ENCODE data around the gene FXR2.
"Not testable (repeated sequence)": the region's sequence is repeated elsewhere in the genome, so short reads cannot be mapped to it uniquely, and the experiment has no call there.

The FXR2 gene

GRCh38 chr17:7614425-7615264, at the start of gene FXR2:
FXR2 (minus strand) TSS chr17:7614897; CDS start chr17:7614532, 365 bp downstream.
- DNase-seq (ENCODE audit: low read depth in 3 of 3) = peak; percentile 94 to 98 (median 98)

GRCh38 chr17:7656958-7657609, 42.4 kb upstream of the FXR2 start:
- DNase-seq (ENCODE audit: low read depth in 3 of 3) = no peak

GRCh38 chr17:7655541-7655840, 40.8 kb upstream of the FXR2 start:
- no peak for DNase-seq (ENCODE audit: low read depth in 3 of 3)

DNA sequence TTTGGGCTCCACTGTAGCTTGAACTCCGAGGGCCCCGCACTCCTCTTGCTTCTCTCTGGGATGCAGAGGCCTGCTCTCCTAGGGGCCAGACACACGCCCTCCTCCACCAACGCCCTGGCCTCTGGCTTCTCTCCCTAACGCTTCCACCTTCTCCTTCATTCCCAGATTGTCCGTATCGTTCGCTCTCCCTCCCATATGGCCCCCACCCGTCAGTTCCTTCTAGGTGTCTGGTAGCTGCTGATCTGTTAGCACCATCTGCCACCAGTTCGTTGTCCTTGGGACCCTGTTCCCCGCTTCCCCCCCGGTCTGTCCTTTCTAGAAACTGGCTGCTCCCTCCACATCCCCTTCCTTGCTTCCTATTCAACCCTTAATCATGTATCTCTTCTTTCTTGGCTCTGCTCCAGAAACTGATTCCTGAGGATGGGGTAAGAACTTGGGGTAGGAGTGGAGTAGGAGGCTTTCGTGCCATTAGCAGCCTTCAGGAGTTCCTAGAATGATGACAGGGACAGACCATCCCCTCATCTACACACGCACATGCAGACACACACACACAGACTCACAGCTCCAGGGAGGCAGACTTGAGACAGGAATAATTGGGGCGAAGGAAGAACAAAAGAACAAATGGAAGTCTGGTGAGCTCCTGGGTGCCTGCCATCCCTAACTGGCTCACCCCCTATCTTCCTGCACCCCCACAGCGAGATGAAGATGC, 40.3 kb upstream of the FXR2 start:
- DNase-seq (ENCODE audit: low read depth in 3 of 3) = no peak

GRCh38 chr17:7652388-7653356, 38.0 kb upstream of the FXR2 start:
- DNase-seq (ENCODE audit: low read depth in 3 of 3) = no peak

GRCh38 chr17:7651665-7652387, 37.1 kb upstream of the FXR2 start:
- DNase-seq (ENCODE audit: low read depth in 3 of 3) = no peak

- DNase-seq (ENCODE audit: low read depth in 3 of 3) = no peak
These were observed 36.5 kb upstream of the FXR2 start for GRCh38 chr17:7651097-7651664.

DNA sequence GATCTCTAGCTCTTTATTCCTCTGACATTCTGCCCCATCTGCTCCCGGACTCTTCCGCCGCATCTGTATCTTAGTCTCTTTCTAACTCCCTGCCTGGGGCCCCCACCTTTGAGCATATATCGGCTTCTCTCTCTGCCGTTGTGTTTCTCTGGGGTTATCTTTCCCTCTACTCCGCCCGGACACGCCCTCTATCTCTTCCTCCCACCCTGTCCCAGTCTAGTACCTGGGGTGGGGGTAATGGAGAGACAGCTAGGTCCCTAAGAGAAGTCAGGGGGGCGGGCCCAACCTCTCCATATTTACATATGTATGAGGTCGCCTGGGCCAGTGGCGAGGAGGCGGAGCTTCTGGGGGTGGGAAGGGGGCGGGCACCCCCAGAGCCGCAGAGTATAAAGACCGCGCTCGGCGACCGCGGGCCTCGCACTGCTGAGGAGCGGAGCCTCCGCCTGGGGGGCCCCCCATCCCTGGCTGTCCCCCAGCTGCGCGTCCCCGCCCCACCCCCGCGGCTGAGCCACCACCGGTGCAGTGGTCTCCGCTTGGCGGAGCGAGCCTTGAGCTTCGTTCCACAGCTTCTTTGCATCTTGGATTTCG, 35.9 kb upstream of the FXR2 start, which contains the start of gene ATP1B2:
Gene ATP1B2 (plus strand): TSS at position 418 of the 588 bp plus-strand sequence. CDS start 593 bp downstream, outside the sequence.
- peak; percentile 46 to 61 (median 47) for DNase-seq (ENCODE audit: low read depth in 3 of 3)

GRCh38 chr17:7647018-7647417, 32.3 kb upstream of the FXR2 start:
- no peak for DNase-seq (ENCODE audit: low read depth in 3 of 3)

DNA sequence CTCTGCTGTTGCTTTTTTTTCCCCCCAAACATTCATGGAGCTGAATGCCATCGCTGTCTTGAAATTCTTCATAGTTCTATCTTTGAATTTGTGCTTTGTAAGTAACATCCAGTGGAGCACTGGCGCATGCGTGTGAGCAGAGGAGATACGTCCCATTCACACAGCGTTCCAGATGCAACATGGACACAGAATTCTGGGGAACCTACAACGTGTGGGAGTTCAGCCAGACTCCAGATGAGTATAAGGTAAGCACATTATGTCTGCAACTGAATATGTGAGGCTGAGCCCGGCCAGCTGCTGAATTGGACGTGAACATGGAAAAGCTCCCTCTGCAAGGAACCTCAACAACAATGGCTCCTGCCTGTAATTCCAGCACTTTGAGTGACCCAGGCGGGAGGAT, 31.8 kb upstream of the FXR2 start:
- DNase-seq (ENCODE audit: low read depth in 3 of 3) = no peak

- no peak for DNase-seq (ENCODE audit: low read depth in 3 of 3)
These were observed 30.1 kb upstream of the FXR2 start for GRCh38 chr17:7644775-7645174.

GRCh38 chr17:7641635-7642034, 26.9 kb upstream of the FXR2 start:
- not testable (repeated sequence) for DNase-seq (ENCODE audit: low read depth in 3 of 3)

- DNase-seq (ENCODE audit: low read depth in 3 of 3) = no peak
These were observed 26.1 kb upstream of the FXR2 start for GRCh38 chr17:7640783-7641182.

DNA sequence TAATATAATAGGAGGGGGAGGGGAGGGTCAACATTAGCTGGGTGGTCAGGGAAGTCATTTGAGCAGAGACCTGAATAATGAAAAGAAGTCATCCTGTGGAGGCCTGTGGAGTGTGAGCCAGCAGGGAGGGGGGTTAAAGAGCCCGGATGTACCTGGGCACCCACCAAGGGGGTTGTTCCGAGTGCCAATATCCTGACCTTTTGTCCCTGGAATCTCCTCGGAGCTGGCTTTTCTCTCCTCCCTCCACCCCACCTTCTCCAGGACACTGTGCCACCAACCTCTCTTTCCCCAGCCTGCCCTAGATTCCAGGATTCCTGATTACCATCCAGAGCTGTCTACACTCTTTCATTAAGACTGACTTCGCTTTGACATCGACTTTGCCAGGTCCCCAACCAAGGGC, 21.5 kb upstream of the FXR2 start:
- no peak for DNase-seq (ENCODE audit: low read depth in 3 of 3)

GRCh38 chr17:7634384-7634783, 19.7 kb upstream of the FXR2 start:
- DNase-seq (ENCODE audit: low read depth in 3 of 3) = no peak

GRCh38 chr17:7633093-7633492, 18.4 kb upstream of the FXR2 start:
- no peak for DNase-seq (ENCODE audit: low read depth in 3 of 3)

GRCh38 chr17:7632492-7632894, 17.8 kb upstream of the FXR2 start:
- DNase-seq (ENCODE audit: low read depth in 3 of 3) = no peak

DNA sequence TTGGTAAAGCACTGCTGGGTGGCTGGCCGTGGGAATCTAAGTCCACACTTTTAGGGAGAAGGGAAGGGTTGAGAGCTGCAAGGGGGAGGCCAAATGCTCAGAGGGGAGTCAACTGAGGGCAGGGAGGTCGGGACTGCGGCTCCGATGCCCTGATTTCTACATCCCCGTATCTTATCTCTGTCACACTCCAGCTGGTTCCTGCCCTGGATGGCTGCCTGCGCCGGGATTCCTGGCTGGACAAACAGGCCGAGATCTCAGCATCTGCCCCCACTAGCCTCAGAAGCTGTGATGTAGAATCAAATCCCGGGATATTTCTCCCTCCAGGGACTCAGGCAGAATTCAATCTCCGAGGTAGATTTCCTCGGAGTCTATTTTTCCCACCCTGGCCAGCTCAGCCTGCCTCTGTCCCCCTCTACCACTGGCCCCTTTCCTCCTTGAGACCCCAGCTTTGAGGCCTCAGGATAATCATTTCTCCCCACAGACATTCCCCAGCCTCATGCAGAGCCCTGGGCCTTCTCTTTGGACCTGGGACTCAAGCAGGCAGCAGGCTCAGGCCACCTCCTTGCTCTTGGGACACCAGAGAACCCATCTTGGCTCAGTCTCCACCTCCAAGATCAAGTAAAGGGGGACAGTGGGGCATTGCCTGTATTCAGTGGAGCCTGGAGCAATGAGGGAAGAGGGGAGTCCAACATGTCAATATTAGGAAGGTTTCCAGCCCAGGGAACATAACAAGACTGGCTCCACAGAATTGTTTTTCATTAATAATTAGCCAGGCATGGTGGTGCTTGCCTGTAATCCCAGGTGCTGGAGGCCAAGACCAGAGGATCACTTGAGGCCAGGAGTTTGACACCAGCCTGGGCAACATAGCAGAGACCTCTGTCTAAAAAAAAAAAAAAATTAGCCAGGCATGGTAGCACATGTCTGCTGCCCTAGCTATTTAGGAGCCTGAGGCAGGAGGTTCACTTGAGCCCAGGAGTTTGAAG, 17.0 kb upstream of the FXR2 start:
- no peak for DNase-seq (ENCODE audit: low read depth in 3 of 3)
